Measurements from ENCODE around the gene INPP5F. TPM values are rescaled to one million over a fixed set of nuclear protein-coding genes. Genes with fewer than 3 reads are reported as not detected.
A peak's percentile ranks its signal among the peaks of the same experiment; 100 is the strongest.

The INPP5F gene
- total and polyA plus RNA-seq, 4 donors, result 6.9 to 23.9 (median 18.3) TPM

DNA sequence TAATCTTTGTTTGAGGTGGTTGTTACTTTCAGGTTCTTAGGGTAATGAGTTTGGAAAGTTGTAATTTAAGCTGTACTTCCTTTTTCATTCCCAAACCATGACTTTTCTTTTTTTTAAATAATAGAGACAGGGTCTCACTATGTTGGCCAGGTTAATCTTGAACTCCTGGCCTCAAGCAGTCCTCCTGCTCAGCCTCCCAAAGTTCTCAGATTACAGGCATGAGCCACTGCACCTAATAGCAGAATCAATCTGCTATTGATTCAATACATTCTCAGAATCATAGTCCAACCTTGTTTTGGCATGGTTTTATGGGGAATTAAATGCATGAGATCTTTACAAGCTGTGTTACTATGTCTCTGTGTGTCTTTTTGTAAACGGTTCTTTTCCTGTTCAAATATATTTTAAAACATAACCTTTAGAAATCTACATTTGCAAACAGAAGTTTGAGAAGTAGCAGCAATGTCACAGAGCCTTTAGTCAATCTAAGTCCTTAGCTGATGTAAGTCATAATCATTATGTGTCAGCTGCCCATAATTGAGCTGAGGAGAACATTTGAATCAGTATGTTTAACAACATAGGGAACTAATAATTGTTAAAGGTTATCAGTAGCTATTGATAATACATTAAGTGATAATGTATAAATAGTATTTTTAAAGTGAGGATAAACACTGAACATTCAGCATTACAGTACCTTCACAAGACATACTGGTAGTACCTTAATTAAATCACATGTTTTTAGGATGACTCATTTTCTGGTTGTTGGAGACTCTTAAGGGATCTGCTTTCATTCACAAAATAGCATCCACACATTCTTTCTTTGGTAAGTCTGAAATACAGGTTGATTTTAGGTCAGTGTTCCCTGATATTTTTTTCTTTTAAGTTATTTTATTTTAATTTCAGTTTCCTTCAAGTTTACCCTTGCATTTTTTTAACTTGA lies 8.8 kb downstream of the INPP5F start:
- intact Hi-C loops (cut with DNase I), result loop anchor here in 1 of 2 donors (10.0 kb wide), 1 partner anchor 50 kb away; no protein-coding TSS in a partner anchor
- Histone ChIP-seq H3K36me3 (ENCODE audit: control insufficient read depth in 1 of 2, insufficient read depth in 2 of 2, low read length in 1 of 2) (no peaks in the 10 kb centered on the region), H3K27me3 (ENCODE audit: control insufficient read depth in 1 of 2, insufficient read depth in 2 of 2, low read length in 1 of 2) (no peaks in the 10 kb centered on the region), H3K9me3 (ENCODE audit: control insufficient read depth, low read length) (no peaks in the 10 kb centered on the region), H3K27ac (ENCODE audit: low read depth in 1 of 2, low read length in 2 of 2) (no peak overlapping the region), H3K4me3 (ENCODE audit: low read length in 2 of 2) (no peak overlapping the region), H3K4me1 (ENCODE audit: control insufficient read depth in 1 of 2, insufficient read depth in 2 of 2, low read length in 2 of 2) (no peaks in the 10 kb centered on the region)
- DNase-seq, result no peak
- no peak for ATAC-seq (ENCODE audit: low FRiP score)
- 67 to 68% methylated on average over 1 of the region's 1 CpG for WGBS, 2 donors

DNA sequence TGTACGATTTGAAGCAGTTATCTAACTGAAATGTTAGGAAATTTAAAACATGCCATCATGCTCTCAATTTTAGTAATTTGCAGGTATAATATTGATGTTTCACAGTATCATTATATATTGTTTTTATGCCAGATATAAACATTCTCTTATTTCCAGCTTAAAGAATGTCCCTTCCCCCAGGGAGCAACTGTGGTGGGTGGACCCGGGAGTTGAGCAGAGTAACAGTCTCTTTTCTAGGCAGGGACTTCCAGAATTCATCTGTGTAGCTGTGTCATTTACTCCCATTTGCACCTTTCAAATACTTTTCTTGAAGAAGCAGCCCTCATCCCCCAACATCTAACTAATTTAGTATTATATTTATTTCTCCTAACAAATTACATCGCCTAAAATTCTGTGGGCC lies 9.6 kb downstream of the INPP5F start:
- Histone ChIP-seq H3K4me3 (ENCODE audit: low read length in 2 of 2) (no peak overlapping the region), H3K27me3 (ENCODE audit: control insufficient read depth in 1 of 2, insufficient read depth in 2 of 2, low read length in 1 of 2) (no peaks in the 10 kb centered on the region), H3K27ac (ENCODE audit: low read depth in 1 of 2, low read length in 2 of 2) (no peak overlapping the region), H3K4me1 (ENCODE audit: control insufficient read depth in 1 of 2, insufficient read depth in 2 of 2, low read length in 2 of 2) (no peaks in the 10 kb centered on the region), H3K36me3 (ENCODE audit: control insufficient read depth in 1 of 2, insufficient read depth in 2 of 2, low read length in 1 of 2) (no peaks in the 10 kb centered on the region), H3K9me3 (ENCODE audit: control insufficient read depth, low read length) (no peaks in the 10 kb centered on the region)
- DNase-seq (no peak), ATAC-seq (ENCODE audit: low FRiP score) (no peak)
- intact Hi-C loops (cut with DNase I), result loop anchor here in 1 of 2 donors (10.0 kb wide), 1 partner anchor 51 kb away; no protein-coding TSS in a partner anchor
- WGBS, 2 donors, result 81 to 86% methylated on average over 3 of the region's 3 CpGs

DNA sequence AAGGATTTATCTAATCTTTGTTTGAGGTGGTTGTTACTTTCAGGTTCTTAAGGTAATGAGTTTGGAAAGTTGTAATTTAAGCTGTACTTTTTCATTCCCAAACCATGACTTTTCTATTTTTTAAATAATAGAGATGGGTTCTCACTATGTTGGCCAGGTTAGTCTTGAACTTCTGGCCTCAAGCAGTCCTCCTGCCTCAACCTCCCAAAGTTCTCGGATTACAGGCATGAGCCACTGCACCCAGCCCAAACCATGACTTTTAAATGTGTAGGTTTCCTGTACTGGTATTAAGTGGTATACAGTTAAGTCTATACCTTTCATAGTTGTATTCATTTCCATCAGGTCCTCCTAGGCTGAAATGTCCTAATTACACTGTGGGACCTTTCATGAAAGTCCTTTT lies 10.4 kb downstream of the INPP5F start:
- H3K4me1 ChIP-seq (ENCODE audit: control insufficient read depth in 1 of 2, insufficient read depth in 2 of 2, low read length in 2 of 2), result no peaks in the 10 kb centered on the region
- DNase-seq, result no peak

DNA sequence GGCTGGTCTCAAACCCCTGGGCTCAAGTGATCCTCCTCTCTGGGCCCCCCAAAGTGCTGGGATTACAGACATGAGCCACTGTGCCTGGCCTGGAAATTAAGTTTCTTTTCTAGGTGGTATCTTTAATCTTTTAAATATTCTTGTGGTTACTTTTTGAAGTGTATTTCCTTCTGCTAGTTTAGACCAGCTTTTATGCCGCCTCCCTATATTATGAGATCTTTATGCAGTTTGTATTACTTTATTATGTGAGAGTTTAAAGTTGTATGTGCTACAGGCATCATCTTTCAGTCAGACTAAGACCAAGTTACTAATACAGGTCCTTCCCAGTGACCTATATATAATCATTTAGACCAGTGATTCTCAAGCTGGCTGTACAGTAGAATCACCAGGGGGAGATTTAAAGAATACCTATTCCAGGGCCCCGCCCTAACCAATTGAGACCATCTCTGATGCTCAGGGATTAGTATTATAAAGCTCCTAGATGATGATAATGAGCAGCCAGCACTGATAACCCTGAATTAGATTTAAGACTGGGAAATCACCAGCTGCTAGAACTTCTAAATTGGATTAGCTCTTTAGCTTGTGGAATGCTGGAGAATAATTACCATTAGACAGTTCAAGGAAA lies 11.3 kb downstream of the INPP5F start:
- no peaks in the 10 kb centered on the region for H3K27me3 ChIP-seq (ENCODE audit: control insufficient read depth in 1 of 2, insufficient read depth in 2 of 2, low read length in 1 of 2)
- no peak for DNase-seq
- no peak overlapping the region for H3K27ac ChIP-seq (ENCODE audit: low read depth in 1 of 2, low read length in 2 of 2)
- WGBS, 2 donors, result 98% methylated on average over 2 of the region's 2 CpGs
- H3K36me3 ChIP-seq (ENCODE audit: control insufficient read depth in 1 of 2, insufficient read depth in 2 of 2, low read length in 1 of 2), result no peaks in the 10 kb centered on the region
- no peaks in the 10 kb centered on the region for H3K4me1 ChIP-seq (ENCODE audit: control insufficient read depth in 1 of 2, insufficient read depth in 2 of 2, low read length in 2 of 2)
- no peaks in the 10 kb centered on the region for H3K9me3 ChIP-seq (ENCODE audit: control insufficient read depth, low read length)
- ATAC-seq (ENCODE audit: low FRiP score), result no peak
- H3K4me3 ChIP-seq (ENCODE audit: low read length in 2 of 2), result no peak overlapping the region
- intact Hi-C loops (cut with DNase I), result loop anchor here in 1 of 2 donors (10.0 kb wide), 1 partner anchor 52 kb away; no protein-coding TSS in a partner anchor

More for the DNA sequence above, 10.4 kb downstream of the INPP5F start:
- H3K4me3 ChIP-seq (ENCODE audit: low read length in 2 of 2), result no peak overlapping the region
- no peak for ATAC-seq (ENCODE audit: low FRiP score)
- WGBS, 2 donors, result 95 to 97% methylated on average over 1 of the region's 1 CpG
- no peak overlapping the region for H3K27ac ChIP-seq (ENCODE audit: low read depth in 1 of 2, low read length in 2 of 2)
- H3K9me3 ChIP-seq (ENCODE audit: control insufficient read depth, low read length), result no peaks in the 10 kb centered on the region
- no peaks in the 10 kb centered on the region for H3K36me3 ChIP-seq (ENCODE audit: control insufficient read depth in 1 of 2, insufficient read depth in 2 of 2, low read length in 1 of 2)
- H3K27me3 ChIP-seq (ENCODE audit: control insufficient read depth in 1 of 2, insufficient read depth in 2 of 2, low read length in 1 of 2), result no peaks in the 10 kb centered on the region
- intact Hi-C loops (cut with DNase I), result loop anchor here in 1 of 2 donors (10.0 kb wide), 1 partner anchor 51 kb away; no protein-coding TSS in a partner anchor

DNA sequence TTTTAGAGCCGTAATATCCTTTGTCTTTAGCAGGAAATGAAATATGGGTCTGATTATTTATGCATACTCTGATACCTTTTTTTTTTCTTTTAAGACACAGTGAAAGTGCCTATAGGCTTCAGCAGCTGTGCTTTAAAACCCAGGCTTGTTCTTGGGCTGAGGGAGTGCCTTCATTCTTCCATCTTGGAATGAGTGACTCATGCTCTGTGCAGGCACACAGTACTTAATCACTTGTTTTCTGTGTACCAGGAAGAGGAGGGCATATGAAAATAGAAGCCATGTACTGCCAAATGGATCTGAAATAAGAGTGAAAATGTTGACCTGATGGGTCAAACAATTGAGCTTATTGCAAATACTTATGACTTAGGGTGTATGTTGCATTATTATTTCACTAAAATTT lies 12.0 kb downstream of the INPP5F start:
- Histone ChIP-seq H3K9me3 (ENCODE audit: control insufficient read depth, low read length) (no peaks in the 10 kb centered on the region), H3K27ac (ENCODE audit: low read depth in 1 of 2, low read length in 2 of 2) (no peak overlapping the region), H3K4me1 (ENCODE audit: control insufficient read depth in 1 of 2, insufficient read depth in 2 of 2, low read length in 2 of 2) (no peaks in the 10 kb centered on the region), H3K4me3 (ENCODE audit: low read length in 2 of 2) (no peak overlapping the region), H3K36me3 (ENCODE audit: control insufficient read depth in 1 of 2, insufficient read depth in 2 of 2, low read length in 1 of 2) (no peaks in the 10 kb centered on the region), H3K27me3 (ENCODE audit: control insufficient read depth in 1 of 2, insufficient read depth in 2 of 2, low read length in 1 of 2) (no peaks in the 10 kb centered on the region)
- 68 to 71% methylated on average over 1 of the region's 1 CpG for WGBS, 2 donors
- no peak for DNase-seq
- ATAC-seq (ENCODE audit: low FRiP score), result peak; percentile 82
- intact Hi-C loops (cut with DNase I), result loop anchor here in 1 of 2 donors (10.0 kb wide), 1 partner anchor 53 kb away; no protein-coding TSS in a partner anchor

DNA sequence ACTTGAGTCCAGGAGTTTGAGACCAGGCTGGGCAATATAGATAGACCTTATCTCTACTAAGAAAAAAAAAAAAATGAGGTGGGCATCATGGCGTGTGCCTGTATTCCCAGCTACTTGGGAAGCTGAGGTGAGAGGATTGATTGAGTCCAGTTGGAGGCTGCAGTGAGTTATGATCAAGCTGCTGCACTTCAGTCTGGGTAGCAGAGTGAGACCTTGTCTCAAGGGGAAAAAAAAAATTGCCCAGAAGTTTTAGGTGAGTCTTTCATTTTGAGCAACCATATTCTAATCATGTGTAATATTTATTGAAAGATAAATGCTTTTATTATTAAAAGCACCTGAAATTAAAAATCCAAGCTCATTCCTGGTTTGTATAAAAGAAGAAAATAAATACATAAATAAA lies 13.1 kb downstream of the INPP5F start:
- no peak overlapping the region for H3K4me3 ChIP-seq (ENCODE audit: low read length in 2 of 2)
- no peaks in the 10 kb centered on the region for H3K36me3 ChIP-seq (ENCODE audit: control insufficient read depth in 1 of 2, insufficient read depth in 2 of 2, low read length in 1 of 2)
- ATAC-seq (ENCODE audit: low FRiP score) (no peak), DNase-seq (no peak)
- WGBS, 2 donors, result 94% methylated on average over 1 of the region's 1 CpG
- intact Hi-C loops (cut with DNase I), result loop anchor here in 1 of 2 donors (10.0 kb wide), 1 partner anchor 54 kb away; no protein-coding TSS in a partner anchor
- H3K27me3 ChIP-seq (ENCODE audit: control insufficient read depth in 1 of 2, insufficient read depth in 2 of 2, low read length in 1 of 2), result no peaks in the 10 kb centered on the region
- H3K27ac ChIP-seq (ENCODE audit: low read depth in 1 of 2, low read length in 2 of 2), result no peak overlapping the region
- H3K9me3 ChIP-seq (ENCODE audit: control insufficient read depth, low read length), result no peaks in the 10 kb centered on the region
- no peaks in the 10 kb centered on the region for H3K4me1 ChIP-seq (ENCODE audit: control insufficient read depth in 1 of 2, insufficient read depth in 2 of 2, low read length in 2 of 2)

DNA sequence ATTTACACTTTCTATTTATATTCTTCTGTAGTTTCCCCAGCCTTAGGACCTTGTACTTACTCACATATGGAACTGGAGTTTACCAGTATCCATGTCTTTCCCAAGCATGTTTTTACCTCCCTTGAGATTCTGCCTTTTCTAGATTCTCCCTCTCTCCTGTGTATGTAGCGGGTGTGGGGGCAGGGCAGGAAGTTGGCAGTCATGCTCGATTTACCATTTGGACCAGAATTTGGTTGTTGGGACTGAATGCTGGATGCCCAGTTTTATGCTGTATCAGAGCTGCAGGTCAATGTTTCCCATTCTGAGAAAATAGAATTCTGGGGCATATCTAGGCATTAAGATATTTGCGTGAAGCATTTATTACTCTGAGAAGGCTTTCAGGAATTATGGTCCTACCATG lies 14.2 kb downstream of the INPP5F start:
- ATAC-seq (ENCODE audit: low FRiP score) (no peak), DNase-seq (no peak)
- Histone ChIP-seq H3K9me3 (ENCODE audit: control insufficient read depth, low read length) (no peaks in the 10 kb centered on the region), H3K36me3 (ENCODE audit: control insufficient read depth in 1 of 2, insufficient read depth in 2 of 2, low read length in 1 of 2) (no peaks in the 10 kb centered on the region), H3K4me3 (ENCODE audit: low read length in 2 of 2) (no peak overlapping the region), H3K27me3 (ENCODE audit: control insufficient read depth in 1 of 2, insufficient read depth in 2 of 2, low read length in 1 of 2) (no peaks in the 10 kb centered on the region), H3K4me1 (ENCODE audit: control insufficient read depth in 1 of 2, insufficient read depth in 2 of 2, low read length in 2 of 2) (no peaks in the 10 kb centered on the region), H3K27ac (ENCODE audit: low read depth in 1 of 2, low read length in 2 of 2) (no peak overlapping the region)
- 76 to 82% methylated on average over 3 of the region's 3 CpGs for WGBS, 2 donors
- intact Hi-C loops (cut with DNase I), result no loop called here

DNA sequence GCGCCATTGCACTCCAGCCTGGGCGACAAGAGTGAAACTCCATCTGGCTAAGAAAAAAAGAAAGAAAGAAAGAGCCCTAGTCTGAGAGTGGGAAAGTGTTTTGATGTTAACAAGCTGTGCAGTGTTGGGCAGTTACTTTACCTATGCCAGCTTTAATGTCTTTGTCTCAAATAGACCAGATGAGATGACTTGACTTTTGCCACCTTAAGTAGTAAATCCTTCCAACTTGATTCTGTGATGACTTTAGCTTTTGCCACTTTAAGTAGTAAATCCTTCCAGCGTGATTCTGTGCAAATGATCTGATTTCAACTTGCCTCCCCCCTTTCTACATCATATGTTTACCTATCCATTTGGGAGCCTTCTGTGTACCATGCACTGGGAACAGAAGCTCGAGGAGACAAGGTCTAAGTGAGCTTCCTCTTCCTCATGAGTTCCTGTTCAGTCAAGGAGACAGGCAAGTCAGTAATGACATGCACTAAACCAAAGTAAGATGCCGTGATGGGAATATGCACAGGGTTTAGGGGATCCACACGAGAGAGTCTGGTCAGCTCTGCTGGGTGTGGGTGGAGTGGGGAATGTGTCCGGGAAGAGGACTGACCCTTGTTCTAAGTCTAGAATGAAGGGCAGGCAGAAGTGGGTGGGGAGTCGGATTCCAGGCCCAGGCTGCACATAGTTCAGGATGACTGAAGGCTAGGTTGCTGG lies 17.2 kb downstream of the INPP5F start:
- H3K27ac ChIP-seq (ENCODE audit: low read depth in 1 of 2, low read length in 2 of 2), result no peak overlapping the region
- H3K9me3 ChIP-seq (ENCODE audit: control insufficient read depth, low read length), result no peaks in the 10 kb centered on the region
- no peak for DNase-seq
- ATAC-seq (ENCODE audit: low FRiP score), result no peak
- H3K36me3 ChIP-seq (ENCODE audit: control insufficient read depth in 1 of 2, insufficient read depth in 2 of 2, low read length in 1 of 2), result no peaks in the 10 kb centered on the region
- H3K27me3 ChIP-seq (ENCODE audit: control insufficient read depth in 1 of 2, insufficient read depth in 2 of 2, low read length in 1 of 2), result no peaks in the 10 kb centered on the region
- intact Hi-C loops (cut with DNase I), result no loop called here
- H3K4me1 ChIP-seq (ENCODE audit: control insufficient read depth in 1 of 2, insufficient read depth in 2 of 2, low read length in 2 of 2), result no peaks in the 10 kb centered on the region
- 55 to 58% methylated on average over 8 of the region's 8 CpGs for WGBS, 2 donors
- no peak overlapping the region for H3K4me3 ChIP-seq (ENCODE audit: low read length in 2 of 2)
